ENCODE data around the gene IL36G. TPM values are rescaled to one million over a fixed set of nuclear protein-coding genes. Genes with fewer than 3 reads are reported as not detected.

The IL36G gene
- total and polyA plus RNA-seq, 11 donors: not detected

DNA sequence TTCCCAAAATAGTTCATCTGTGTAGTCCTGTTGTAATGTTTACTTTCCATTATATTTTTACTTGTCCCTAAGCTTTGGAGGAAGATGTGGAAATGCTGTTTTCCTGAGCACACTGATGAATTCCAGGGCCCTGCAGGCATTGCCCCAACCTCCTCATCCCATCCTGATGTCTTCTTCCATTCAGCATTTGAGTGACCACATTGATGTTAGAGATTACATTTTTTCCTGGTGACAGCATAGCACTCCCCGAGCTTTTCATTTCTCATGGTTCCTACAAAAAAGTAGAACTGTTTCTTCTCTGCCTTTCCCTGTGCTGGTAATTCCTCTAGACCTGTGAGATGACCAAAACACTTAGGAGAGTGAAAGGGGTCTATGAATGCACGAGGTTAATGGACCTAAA is 32.3 kb downstream of the IL36G start:
- TF ChIP-seq, protein P1, sequence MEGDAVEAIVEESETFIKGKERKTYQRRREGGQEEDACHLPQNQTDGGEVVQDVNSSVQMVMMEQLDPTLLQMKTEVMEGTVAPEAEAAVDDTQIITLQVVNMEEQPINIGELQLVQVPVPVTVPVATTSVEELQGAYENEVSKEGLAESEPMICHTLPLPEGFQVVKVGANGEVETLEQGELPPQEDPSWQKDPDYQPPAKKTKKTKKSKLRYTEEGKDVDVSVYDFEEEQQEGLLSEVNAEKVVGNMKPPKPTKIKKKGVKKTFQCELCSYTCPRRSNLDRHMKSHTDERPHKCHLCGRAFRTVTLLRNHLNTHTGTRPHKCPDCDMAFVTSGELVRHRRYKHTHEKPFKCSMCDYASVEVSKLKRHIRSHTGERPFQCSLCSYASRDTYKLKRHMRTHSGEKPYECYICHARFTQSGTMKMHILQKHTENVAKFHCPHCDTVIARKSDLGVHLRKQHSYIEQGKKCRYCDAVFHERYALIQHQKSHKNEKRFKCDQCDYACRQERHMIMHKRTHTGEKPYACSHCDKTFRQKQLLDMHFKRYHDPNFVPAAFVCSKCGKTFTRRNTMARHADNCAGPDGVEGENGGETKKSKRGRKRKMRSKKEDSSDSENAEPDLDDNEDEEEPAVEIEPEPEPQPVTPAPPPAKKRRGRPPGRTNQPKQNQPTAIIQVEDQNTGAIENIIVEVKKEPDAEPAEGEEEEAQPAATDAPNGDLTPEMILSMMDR (IDR thresholded peaks at IDR 0.05): no peak
- no peak for TF ChIP-seq POLR2A (IDR thresholded peaks at IDR 0.05)
- DNase-seq (no peak), ATAC-seq (no peak)
- no peaks in the 10 kb centered on the region for H3K36me3 ChIP-seq
- WGBS, 4 donors: 37 to 42% (median 40%) methylated on average over 2 of the region's 2 CpGs
- H3K27ac ChIP-seq: no peak overlapping the region
- intact Hi-C loops (cut with DNase I): no loop called here
- H3K4me1 ChIP-seq: no peaks in the 10 kb centered on the region
- no peak overlapping the region for H3K4me3 ChIP-seq
- H3K27me3 ChIP-seq: peaks cover 0 to 3% (median 0%) of the 10 kb centered on the region in 9 donors
- no peaks in the 10 kb centered on the region for H3K9me3 ChIP-seq

DNA sequence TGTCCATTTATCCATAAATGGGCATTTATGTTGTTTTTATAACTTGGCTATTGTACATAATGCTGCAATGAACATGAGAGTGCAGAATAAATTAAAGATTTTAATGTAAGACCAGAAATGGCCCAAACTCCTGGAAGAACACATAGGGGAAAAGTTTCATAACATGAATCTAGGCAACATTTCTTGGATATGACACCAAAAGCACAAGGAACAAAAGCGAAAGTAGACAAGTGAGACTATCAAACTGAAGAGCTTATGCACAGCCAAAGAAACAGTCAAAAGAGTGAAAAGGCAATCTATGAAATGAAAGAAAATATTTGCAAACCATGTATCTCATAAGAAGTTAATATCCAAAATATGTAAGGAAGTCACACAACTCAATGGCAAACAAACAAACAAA is 33.3 kb downstream of the IL36G start:
- TF ChIP-seq POLR2A (IDR thresholded peaks at IDR 0.05): no peak
- TF ChIP-seq, protein P1 (IDR thresholded peaks at IDR 0.05): no peak
- DNase-seq (no peak), ATAC-seq (no peak)
- Histone ChIP-seq H3K9me3 (no peaks in the 10 kb centered on the region), H3K4me1 (no peaks in the 10 kb centered on the region), H3K4me3 (no peak overlapping the region), H3K27ac (no peak overlapping the region), H3K27me3 (peaks cover 0 to 5% (median 0%) of the 10 kb centered on the region in 9 donors), H3K36me3 (no peaks in the 10 kb centered on the region)
- intact Hi-C loops (cut with DNase I): no loop called here
- 91 to 96% (median 95%) methylated on average over 1 of the region's 1 CpG for WGBS, 4 donors

DNA sequence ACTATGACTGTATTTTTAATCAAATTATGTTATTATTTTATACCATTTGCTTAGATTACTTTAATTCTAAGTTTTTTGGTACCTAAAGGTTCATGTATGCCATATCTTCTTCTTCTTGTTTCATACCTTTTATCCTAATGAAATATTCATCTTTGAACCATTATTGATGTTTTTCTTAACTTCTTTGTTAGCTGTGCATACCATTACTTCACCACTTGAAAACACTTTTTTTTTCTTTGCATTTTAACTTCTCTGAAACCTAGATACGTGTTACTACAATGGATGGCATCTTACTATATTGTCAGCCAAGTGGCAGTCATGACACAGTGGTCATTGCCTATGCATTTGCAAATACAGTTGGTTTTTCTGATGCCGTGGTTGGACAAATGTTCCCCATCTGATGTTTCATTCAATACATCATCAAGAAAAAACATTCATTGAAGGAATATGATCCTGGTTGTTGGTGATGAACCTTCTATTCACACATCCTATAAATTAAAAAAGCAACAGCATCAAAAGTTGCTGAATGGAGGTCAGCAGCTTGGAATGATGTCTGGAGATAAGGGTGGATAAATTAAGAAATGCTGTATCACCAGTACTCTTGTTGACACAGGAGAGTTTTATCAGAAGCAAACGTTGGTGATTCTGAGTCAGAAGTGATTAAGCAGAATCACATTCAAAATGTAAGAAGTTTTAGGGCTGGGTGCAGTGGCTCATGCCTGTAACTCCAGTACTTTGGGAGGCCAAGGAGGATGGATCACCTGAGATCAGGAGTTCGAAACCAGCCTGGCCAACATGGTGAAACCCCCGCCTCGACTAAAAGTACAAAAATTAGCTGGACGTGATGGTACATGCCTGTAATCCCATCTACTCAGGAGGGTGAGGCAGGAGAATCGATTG is 34.9 kb downstream of the IL36G start:
- no peaks in the 10 kb centered on the region for H3K4me1 ChIP-seq
- no peak for DNase-seq
- no peak for ATAC-seq
- no peaks in the 10 kb centered on the region for H3K36me3 ChIP-seq
- H3K4me3 ChIP-seq: no peak overlapping the region
- H3K9me3 ChIP-seq: no peaks in the 10 kb centered on the region
- 70 to 73% (median 71%) methylated on average over 8 of the region's 8 CpGs for WGBS, 4 donors
- intact Hi-C loops (cut with DNase I): no loop called here
- no peak for TF ChIP-seq POLR2A (IDR thresholded peaks at IDR 0.05)
- TF ChIP-seq, protein P1 (IDR thresholded peaks at IDR 0.05): no peak
- H3K27me3 ChIP-seq: peaks cover 0 to 8% (median 0%) of the 10 kb centered on the region in 9 donors
- no peak overlapping the region for H3K27ac ChIP-seq

DNA sequence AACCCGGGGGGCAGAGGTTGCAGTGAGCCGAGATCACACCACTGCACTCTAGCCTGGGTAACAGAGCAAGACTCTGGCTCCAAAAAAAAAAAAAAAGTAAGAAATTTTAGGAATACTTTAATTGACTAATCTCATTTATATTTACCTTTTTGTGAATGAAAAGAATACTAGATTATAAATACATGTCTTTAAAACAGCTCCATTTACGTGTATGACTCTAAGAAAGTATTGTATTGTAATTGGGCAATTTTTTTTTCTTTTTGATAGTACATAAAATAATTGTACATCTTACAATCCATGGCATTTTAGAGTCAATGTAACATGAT is 35.5 kb downstream of the IL36G start:
- H3K36me3 ChIP-seq: no peaks in the 10 kb centered on the region
- no peaks in the 10 kb centered on the region for H3K4me1 ChIP-seq
- H3K27me3 ChIP-seq: peaks cover 0 to 11% (median 0%) of the 10 kb centered on the region in 9 donors
- no peak overlapping the region for H3K27ac ChIP-seq
- intact Hi-C loops (cut with DNase I): no loop called here
- H3K4me3 ChIP-seq: no peak overlapping the region
- TF ChIP-seq POLR2A (IDR thresholded peaks at IDR 0.05): no peak
- TF ChIP-seq, protein P1 (IDR thresholded peaks at IDR 0.05): no peak
- no peaks in the 10 kb centered on the region for H3K9me3 ChIP-seq
- 76 to 85% (median 79%) methylated on average over 3 of the region's 3 CpGs for WGBS, 4 donors
- no peak for DNase-seq
- no peak for ATAC-seq
